Epidermal melanocyte (primary cell): ENCODE data around the gene GNB1L.

Source experiments
- DNase-seq: peaks from one replicate; pipeline ENCODE4 v3.0.0; 2011; ENCODE audit warnings: low spot score; ENCODE audit not compliant: insufficient read length

Gene GNB1L

GRCh38 chr22:19753996-19754700, 100.5 kb downstream of the GNB1L start:
- peak; percentile 21 for DNase-seq

- DNase-seq = peak; percentile 13
Observed at GRCh38 chr22:19753090-19753842, 101.4 kb downstream of the GNB1L start.

GRCh38 chr22:19751497-19752245, 103.0 kb downstream of the GNB1L start:
- no peak for DNase-seq

GRCh38 chr22:19750507-19751490, 103.9 kb downstream of the GNB1L start:
- DNase-seq = no peak

GRCh38 chr22:19749876-19750275, 104.8 kb downstream of the GNB1L start:
- DNase-seq = no peak

- DNase-seq = no peak
Observed at GRCh38 chr22:19748991-19749664, 105.5 kb downstream of the GNB1L start.

GRCh38 chr22:19748139-19748538, 106.5 kb downstream of the GNB1L start:
- no peak for DNase-seq

- no peak for DNase-seq
Observed at GRCh38 chr22:19747551-19747950, 107.1 kb downstream of the GNB1L start.

- no peak for DNase-seq
Observed at GRCh38 chr22:19746726-19747125, 107.9 kb downstream of the GNB1L start.

- DNase-seq = no peak
Observed at GRCh38 chr22:19745155-19746101, 109.2 kb downstream of the GNB1L start.

GRCh38 chr22:19744350-19745006, 110.2 kb downstream of the GNB1L start:
- DNase-seq = no peak

GRCh38 chr22:19743651-19744050, 111.0 kb downstream of the GNB1L start:
- no peak for DNase-seq

- no peak for DNase-seq
Observed at GRCh38 chr22:19743081-19743480, 111.6 kb downstream of the GNB1L start.

- DNase-seq = no peak
Observed at GRCh38 chr22:19742160-19743066, 112.3 kb downstream of the GNB1L start.

GRCh38 chr22:19741053-19741452, 113.6 kb downstream of the GNB1L start:
- DNase-seq = no peak

GRCh38 chr22:19740586-19740985, 114.1 kb downstream of the GNB1L start:
- DNase-seq = no peak

GRCh38 chr22:19739911-19740449, 114.7 kb downstream of the GNB1L start:
- no peak for DNase-seq
